ENCODE results near the gene LY9.
"Not testable (repeated sequence)": the region's sequence is repeated elsewhere in the genome, so short reads cannot be mapped to it uniquely, and the experiment has no call there.

LY9 gene

GRCh38 chr1:160839746-160840145 lies 43.8 kb downstream of the LY9 start:
- no peak for DNase-seq

- no peak for DNase-seq
Observed at GRCh38 chr1:160841079-160841478, 45.1 kb downstream of the LY9 start.

- DNase-seq, result no peak
Observed at GRCh38 chr1:160844447-160845232, 48.7 kb downstream of the LY9 start.

- no peak for DNase-seq
Observed at GRCh38 chr1:160846281-160846680, 50.3 kb downstream of the LY9 start.

GRCh38 chr1:160850541-160850940 lies 54.6 kb downstream of the LY9 start:
- no peak for DNase-seq

GRCh38 chr1:160850993-160851392 lies 55.0 kb downstream of the LY9 start:
- no peak for DNase-seq

GRCh38 chr1:160853014-160853413 lies 57.0 kb downstream of the LY9 start:
- no peak for DNase-seq

- no peak for DNase-seq
Observed at GRCh38 chr1:160853754-160854153, 57.8 kb downstream of the LY9 start.

GRCh38 chr1:160855181-160855981 lies 59.4 kb downstream of the LY9 start:
- DNase-seq, result no peak

- DNase-seq, result no peak
Observed at GRCh38 chr1:160858097-160858496, 62.1 kb downstream of the LY9 start.

GRCh38 chr1:160858507-160858906 lies 62.5 kb downstream of the LY9 start:
- no peak for DNase-seq

- DNase-seq, result no peak
Observed at GRCh38 chr1:160859166-160859565, 63.2 kb downstream of the LY9 start.

GRCh38 chr1:160860840-160861505 lies 65.0 kb downstream of the LY9 start:
- DNase-seq, result no peak

- no peak for DNase-seq
Observed at GRCh38 chr1:160862203-160863060, 66.5 kb downstream of the LY9 start, which contains the start of gene CD244. Gene CD244, minus strand, starts transcription at chr1:160862887. Its CDS starts 210 bp downstream, at chr1:160862677.

GRCh38 chr1:160863061-160863773 lies 67.2 kb downstream of the LY9 start:
- DNase-seq, result no peak

- DNase-seq, result no peak
Observed at GRCh38 chr1:160863774-160864131, 67.8 kb downstream of the LY9 start.

- DNase-seq, result no peak
Observed at GRCh38 chr1:160864173-160864572, 68.2 kb downstream of the LY9 start.

GRCh38 chr1:160865337-160865736 lies 69.4 kb downstream of the LY9 start:
- no peak for DNase-seq

- no peak for DNase-seq
Observed at GRCh38 chr1:160866001-160866694, 70.2 kb downstream of the LY9 start.

GRCh38 chr1:160866695-160867260 lies 70.8 kb downstream of the LY9 start:
- DNase-seq, result no peak

- not testable (repeated sequence) for DNase-seq
Observed at GRCh38 chr1:160867651-160868050, 71.7 kb downstream of the LY9 start.

All from activated CD4-positive, alpha-beta T cell treated with anti-CD3 and anti-CD28 coated beads for 1 hour (primary cell).